Measurements from ENCODE around the gene TMEM167B. TPM values are rescaled to one million over a fixed set of nuclear protein-coding genes. Genes with fewer than 3 reads are reported as not detected.

TMEM167B gene
- total and polyA plus RNA-seq, 2 of the 4 experiments (the other 2 are of a cell fraction), result 21.6 to 32.1 TPM

GRCh38 chr1:109131800-109132199, 41.2 kb downstream of the TMEM167B start:
- no peak overlapping the region for H3K23ac ChIP-seq (ENCODE audit: low read depth, low read length)
- H3K18ac ChIP-seq (ENCODE audit: low read depth, low read length), result no peak overlapping the region
- CTCF ChIA-PET, result no interaction called here
- TF ChIP-seq RFX5 (IDR thresholded peaks at IDR 0.05; ENCODE audit: low read depth, low read length) (no peak), BHLHE40 (IDR thresholded peaks at IDR 0.05; ENCODE audit: low read depth, low read length) (no peak), CHD1 (IDR thresholded peaks at IDR 0.05; ENCODE audit: low read depth, low read length) (no peak), CTCF (conservative IDR thresholded peaks at IDR 0.05; ENCODE audit: low read depth, low read length) (no peak), MAZ (IDR thresholded peaks at IDR 0.05; ENCODE audit: borderline replicate concordance, low read depth, low read length) (no peak), POLR2A (IDR thresholded peaks at IDR 0.05; ENCODE audit: low read depth, low read length) (no peak), MAFK (IDR thresholded peaks at IDR 0.05; ENCODE audit: low read depth, low read length) (no peak), USF2 (IDR thresholded peaks at IDR 0.05; ENCODE audit: low read depth, low read length) (no peak), RCOR1 (IDR thresholded peaks at IDR 0.05; ENCODE audit: insufficient replicate concordance, low read length) (no peak), NFE2L2 (IDR thresholded peaks at IDR 0.05; ENCODE audit: low read depth, low read length) (no peak), ELK1 (IDR thresholded peaks at IDR 0.05; ENCODE audit: borderline replicate concordance, low read depth, low read length) (no peak), CEBPB (IDR thresholded peaks at IDR 0.05; ENCODE audit: low read depth, low read length) (no peak), FOS (IDR thresholded peaks at IDR 0.05; ENCODE audit: low read depth, low read length) (no peak), SMC3 (IDR thresholded peaks at IDR 0.05; ENCODE audit: low read depth, low read length) (no peak), RAD21 (IDR thresholded peaks at IDR 0.05; ENCODE audit: low read length) (no peak), MXI1 (IDR thresholded peaks at IDR 0.05; ENCODE audit: borderline replicate concordance, low read depth, low read length) (no peak)
- no peak overlapping the region for H4K5ac ChIP-seq (ENCODE audit: low read depth, low read length)
- dilution Hi-C loops (cut with HindIII; ENCODE audit: low sequenced_read_pairs, unreplicated experiment), result no loop called here
- no peaks in the 10 kb centered on the region for H3K79me1 ChIP-seq (ENCODE audit: low read depth in 1 of 2, low read length in 2 of 2)
- intact Hi-C loops (cut with micrococcal nuclease), result no loop called here
- DNase-seq (no peak), ATAC-seq (ENCODE audit: low read depth) (no peak)
- no peak overlapping the region for H3K27ac ChIP-seq (ENCODE audit: insufficient read depth, low read length)
- H3K9me3 ChIP-seq (ENCODE audit: control insufficient read depth, insufficient read depth, low read length), result no peaks in the 10 kb centered on the region
- no peak overlapping the region for H4K8ac ChIP-seq (ENCODE audit: low read depth in 2 of 2, low read length in 2 of 2)
- H3K9ac ChIP-seq (ENCODE audit: low read depth, low read length), result no peak overlapping the region
- H3K9me1 ChIP-seq (ENCODE audit: insufficient read depth, low read length), result no peaks in the 10 kb centered on the region
- H3K4me2 ChIP-seq (ENCODE audit: low read depth, low read length), result no peak overlapping the region
- H4K20me1 ChIP-seq (ENCODE audit: insufficient read depth, low read length), result no peaks in the 10 kb centered on the region
- no peak overlapping the region for H2AK5ac ChIP-seq (ENCODE audit: low read depth, low read length)
- H2BK20ac ChIP-seq (ENCODE audit: low read depth, low read length), result no peak overlapping the region
- H2BK15ac ChIP-seq (ENCODE audit: low read depth, low read length), result no peak overlapping the region
- H2BK5ac ChIP-seq (ENCODE audit: low read depth, low read length, poor library complexity, severe bottlenecking), result no peak overlapping the region
- POLR2A ChIA-PET (ENCODE audit: unreplicated experiment), result interaction anchor here (0.5 kb wide), 1 partner anchor 16 kb away, joined by 3 read pairs; no protein-coding TSS in a partner anchor
- no peak overlapping the region for H3K4ac ChIP-seq (ENCODE audit: low read depth, low read length)
- no peaks in the 10 kb centered on the region for H3K36me3 ChIP-seq (ENCODE audit: control insufficient read depth, insufficient read depth, low read length)
- H3K27me3 ChIP-seq (ENCODE audit: control insufficient read depth, insufficient read depth, low read length), result no peaks in the 10 kb centered on the region
- no peak overlapping the region for H2AFZ ChIP-seq (replicated peaks; ENCODE audit: low read length, poor library complexity)
- no TSS peak for BruUV-seq (replicated peaks)
- H2AK9ac ChIP-seq (replicated peaks; ENCODE audit: low read depth, low read length, poor library complexity), result no peak overlapping the region
- no peak overlapping the region for H3K4me3 ChIP-seq (ENCODE audit: insufficient read depth, low read depth, low read length)
- H4K91ac ChIP-seq (ENCODE audit: insufficient read depth, low read depth, low read length), result no peak overlapping the region
- in situ Hi-C loops (cut with MboI; ENCODE audit: low sequenced_read_pairs), result no loop called here
- H3K56ac ChIP-seq (ENCODE audit: extremely low read depth, insufficient read depth, low read length), result no peak overlapping the region
- H2BK120ac ChIP-seq (ENCODE audit: low read depth, low read length), result no peak overlapping the region
- H3K4me1 ChIP-seq (ENCODE audit: control insufficient read depth, insufficient read depth, low read length), result no peaks in the 10 kb centered on the region
- no peak overlapping the region for H3K14ac ChIP-seq (replicated peaks; ENCODE audit: low read depth, low read length)
